Vagina (tissue), 2 donors: Measurements from ENCODE around the gene GPAT2. TPM values are rescaled to one million over a fixed set of nuclear protein-coding genes. Genes with fewer than 3 reads are reported as not detected.
"Not testable (repeated sequence)": the region's sequence is repeated elsewhere in the genome, so short reads cannot be mapped to it uniquely, and the experiment has no call there.

ENCODE experiments used
- DNase-seq, 2 donors: peaks; one replicate each; pipeline ENCODE4 v3.0.0-alpha.2; 2017; ENCODE audit errors: extremely low spot score in 2 of 2
- H3K27ac ChIP-seq: fragments of 200-600 bp; sonication (generic); one replicate; pipeline ENCODE4 v1.5.1; 2019
- H3K27me3 ChIP-seq: fragments of 200-600 bp; sonication (generic); one replicate; pipeline ENCODE4 v1.5.1; 2019
- H3K36me3 ChIP-seq, 2 donors: fragments of 200-600 bp; sonication (generic); one replicate each; pipeline ENCODE4 v1.5.1; 2017 to 2019
- H3K4me1 ChIP-seq: fragments of 200-600 bp; sonication (generic); one replicate; pipeline ENCODE4 v1.5.1; 2019
- H3K4me3 ChIP-seq, 2 donors: fragments of 200-600 bp; sonication (generic); 1 replicate in 1 of 2; 2 replicates in 1 of 2; pipeline ENCODE4 v1.5.1; 2016 to 2019
- H3K9me3 ChIP-seq: fragments of 200-600 bp; sonication (generic); one replicate; pipeline ENCODE4 v1.5.1; 2019
- CTCF ChIP-seq, 3 experiments: fragments of 450-650 bp in 2 of 3; fragments of 200-600 bp in 1 of 3; sonication (generic) in 1 of 3; IDR thresholded peaks; one replicate each; pipeline ENCODE4 v1.5.1; 2017 to 2019; ENCODE audit warnings: antibody characterized with exemption in 3 of 3, mild to moderate bottlenecking in 2 of 3, moderate library complexity in 2 of 3
- POLR2A ChIP-seq, 2 donors: fragments of 450-650 bp; IDR thresholded peaks; one replicate each; pipeline ENCODE4 v1.6.1; 2017; ENCODE audit warnings: antibody characterized with exemption in 2 of 2, mild to moderate bottlenecking in 2 of 2, moderate library complexity in 2 of 2
- POLR2AphosphoS5 ChIP-seq, 2 donors: sonication (generic); formaldehyde crosslinking; IDR thresholded peaks; one replicate each; pipeline ENCODE4 v1.9.0; 2017; ENCODE audit warnings: antibody characterized with exemption in 2 of 2, mild to moderate bottlenecking in 2 of 2, low read depth in 1 of 2; ENCODE audit not compliant: insufficient read depth in 1 of 2
- intact Hi-C: fragments of 100-400 bp; cut with DNase I; formaldehyde crosslinking; loops from one replicate; pipeline ENCODE4 v1.15.1; 2023
- total RNA-seq: library from RNA; depleted of rRNA; stranded (reverse); fragments of >200 nt; gene quantifications from one replicate; pipeline ENCODE4 v1.2.3, GENCODE V29; 2016

Gene GPAT2
- total RNA-seq, 1 donor from 2014 or later: 1.2 TPM

DNA sequence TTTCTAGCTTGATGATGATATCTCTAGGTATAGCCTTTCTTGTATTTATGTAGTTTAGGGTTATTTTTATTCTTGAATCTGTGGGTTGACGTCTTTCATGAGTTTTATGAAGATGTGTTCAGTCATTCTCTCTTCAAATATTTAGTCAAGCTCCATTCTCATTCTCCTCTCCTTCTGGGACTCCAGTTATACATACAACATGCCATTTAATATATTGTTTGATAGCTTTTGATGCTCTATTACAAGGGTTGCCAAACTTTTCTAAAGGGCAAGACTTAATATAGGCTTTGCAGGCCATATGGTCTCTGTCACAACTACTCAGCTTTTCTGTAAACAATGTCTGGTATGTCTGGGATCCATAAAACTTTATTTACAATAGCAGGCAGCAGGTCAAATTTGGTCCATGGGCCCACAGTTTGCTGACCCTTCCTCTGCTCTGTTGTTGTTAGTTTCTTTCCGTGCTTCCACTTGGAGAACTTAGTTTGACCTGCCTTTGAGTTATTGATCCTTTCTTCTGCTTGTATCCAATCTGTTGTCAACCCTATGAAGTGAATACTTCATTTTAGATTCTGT lies 40.6 kb upstream of the GPAT2 start:
- peaks cover 4% of the 10 kb centered on the region for H3K9me3 ChIP-seq
- H3K4me1 ChIP-seq: no peaks in the 10 kb centered on the region
- H3K27ac ChIP-seq: no peak overlapping the region
- no peak for TF ChIP-seq POLR2AphosphoS5 (IDR thresholded peaks at IDR 0.05; ENCODE audit: insufficient read depth in 1 of 2, low read depth in 1 of 2)
- no peak for TF ChIP-seq CTCF (IDR thresholded peaks at IDR 0.05)
- no peak for TF ChIP-seq POLR2A (IDR thresholded peaks at IDR 0.05)
- no peaks in the 10 kb centered on the region for H3K36me3 ChIP-seq
- H3K27me3 ChIP-seq: no peaks in the 10 kb centered on the region
- DNase-seq: no peak
- intact Hi-C loops: no loop called here
- H3K4me3 ChIP-seq: no peak overlapping the region

- no peak for TF ChIP-seq POLR2A (IDR thresholded peaks at IDR 0.05)
- no peak for TF ChIP-seq POLR2AphosphoS5 (IDR thresholded peaks at IDR 0.05; ENCODE audit: insufficient read depth in 1 of 2, low read depth in 1 of 2)
- no peak for TF ChIP-seq CTCF (IDR thresholded peaks at IDR 0.05)
- no peaks in the 10 kb centered on the region for H3K36me3 ChIP-seq
- no peak overlapping the region for H3K4me3 ChIP-seq
- peaks cover 4% of the 10 kb centered on the region for H3K9me3 ChIP-seq
- no peaks in the 10 kb centered on the region for H3K27me3 ChIP-seq
- DNase-seq: peak in 1 of 2 donors; percentile 37
- H3K27ac ChIP-seq: no peak overlapping the region
- no peaks in the 10 kb centered on the region for H3K4me1 ChIP-seq
- intact Hi-C loops: no loop called here
These were observed 39.4 kb upstream of the GPAT2 start for GRCh38 chr2:96074156-96074555.

- intact Hi-C loops: no loop called here
- Histone ChIP-seq H3K4me1 (no peaks in the 10 kb centered on the region), H3K4me3 (no peak overlapping the region), H3K27ac (no peak overlapping the region), H3K36me3 (no peaks in the 10 kb centered on the region), H3K27me3 (no peaks in the 10 kb centered on the region), H3K9me3 (peaks cover 4% of the 10 kb centered on the region)
- DNase-seq: peak in 1 of 2 donors; percentile 77
- TF ChIP-seq POLR2AphosphoS5 (IDR thresholded peaks at IDR 0.05; ENCODE audit: insufficient read depth in 1 of 2, low read depth in 1 of 2) (no peak), CTCF (IDR thresholded peaks at IDR 0.05) (no peak), POLR2A (IDR thresholded peaks at IDR 0.05) (no peak)
These were observed 38.6 kb upstream of the GPAT2 start for GRCh38 chr2:96073170-96073775.

- no peak overlapping the region for H3K27ac ChIP-seq
- DNase-seq: peak in 1 of 2 donors; percentile 81
These were observed 38.0 kb upstream of the GPAT2 start for GRCh38 chr2:96072746-96073145.

DNA sequence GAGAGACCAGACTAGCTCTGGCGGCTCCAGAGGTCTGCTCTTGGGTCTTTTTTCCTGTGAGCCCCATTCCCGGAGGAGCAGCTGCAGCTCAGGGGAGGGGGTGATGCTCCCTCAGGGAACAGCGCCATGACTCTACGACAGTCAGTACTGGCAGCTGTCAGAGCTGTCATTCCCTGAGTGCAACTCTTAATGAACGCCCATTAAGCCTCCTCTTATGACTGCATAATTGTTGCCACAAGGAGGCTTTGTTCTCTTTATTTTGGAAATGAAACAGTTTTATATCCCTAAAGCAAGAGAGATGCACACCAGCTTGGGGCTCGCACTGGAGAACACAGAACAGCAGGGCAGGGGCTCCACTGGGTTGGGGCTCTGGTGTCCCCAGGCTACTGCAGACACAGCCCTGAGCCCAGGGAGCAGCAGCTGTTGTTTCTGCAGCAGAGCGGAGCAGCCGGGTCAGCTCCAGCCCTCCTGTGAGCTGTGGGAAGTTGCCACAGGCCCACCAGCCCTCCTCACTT lies 37.3 kb upstream of the GPAT2 start:
- H3K27ac ChIP-seq, DNase-seq, intact Hi-C loops, H3K4me1 ChIP-seq, H3K4me3 ChIP-seq, H3K9me3 ChIP-seq, H3K27me3 ChIP-seq, H3K36me3 ChIP-seq: not testable (repeated sequence)

More at GRCh38 chr2:96072746-96073145, 38.0 kb upstream of the GPAT2 start:
- no peaks in the 10 kb centered on the region for H3K36me3 ChIP-seq
- no peak overlapping the region for H3K4me3 ChIP-seq
- no peaks in the 10 kb centered on the region for H3K27me3 ChIP-seq
- TF ChIP-seq POLR2AphosphoS5 (IDR thresholded peaks at IDR 0.05; ENCODE audit: insufficient read depth in 1 of 2, low read depth in 1 of 2) (no peak), CTCF (IDR thresholded peaks at IDR 0.05) (no peak), POLR2A (IDR thresholded peaks at IDR 0.05) (no peak)
- intact Hi-C loops: no loop called here
- H3K4me1 ChIP-seq: no peaks in the 10 kb centered on the region
- H3K9me3 ChIP-seq: peaks cover 4% of the 10 kb centered on the region

DNA sequence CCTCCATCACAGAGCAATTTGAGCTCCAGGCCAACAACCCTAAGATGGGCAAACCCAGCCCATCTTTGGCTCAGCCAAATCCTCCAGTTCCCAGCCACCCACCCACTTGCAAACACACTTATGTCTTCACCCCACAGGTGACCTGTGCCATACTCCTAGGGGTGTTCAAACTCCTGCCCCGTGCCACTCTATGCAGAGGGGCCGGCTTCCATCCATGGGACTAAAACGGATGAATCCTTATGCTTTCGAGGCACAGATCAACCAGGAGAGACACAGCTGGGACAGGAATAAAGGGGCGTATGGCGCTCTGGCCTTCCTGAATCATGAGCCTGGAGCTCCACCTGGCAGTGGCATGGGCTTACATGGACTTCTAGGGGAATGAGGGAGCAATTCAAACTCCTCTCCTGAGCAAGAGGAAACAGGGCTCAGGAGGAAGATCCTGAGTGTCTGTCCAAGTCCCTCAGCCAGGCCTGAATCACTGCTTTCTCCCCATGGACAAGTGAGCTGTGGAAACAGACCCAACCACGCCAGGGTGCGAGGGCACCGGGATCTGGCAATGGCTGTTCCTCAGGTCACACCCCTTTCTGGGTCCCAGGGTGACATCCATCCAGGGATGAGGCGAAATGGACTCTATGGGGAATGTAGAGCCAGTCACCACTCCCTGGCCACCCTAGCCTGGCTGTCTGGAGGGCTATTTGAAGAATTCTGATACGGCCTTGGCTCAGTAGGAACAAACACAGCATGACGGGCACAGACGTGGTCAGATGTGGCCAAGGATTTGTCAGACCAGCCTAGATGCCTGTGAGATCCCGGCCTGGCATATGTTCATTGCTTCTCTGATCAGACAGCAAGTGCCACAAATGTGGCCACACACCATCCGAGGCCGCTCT lies 36.6 kb upstream of the GPAT2 start:
- H3K27ac ChIP-seq, H3K36me3 ChIP-seq, H3K4me1 ChIP-seq, H3K27me3 ChIP-seq, H3K4me3 ChIP-seq, intact Hi-C loops, H3K9me3 ChIP-seq: not testable (repeated sequence)
- DNase-seq: peak in 1 of 2 donors; percentile 47

DNA sequence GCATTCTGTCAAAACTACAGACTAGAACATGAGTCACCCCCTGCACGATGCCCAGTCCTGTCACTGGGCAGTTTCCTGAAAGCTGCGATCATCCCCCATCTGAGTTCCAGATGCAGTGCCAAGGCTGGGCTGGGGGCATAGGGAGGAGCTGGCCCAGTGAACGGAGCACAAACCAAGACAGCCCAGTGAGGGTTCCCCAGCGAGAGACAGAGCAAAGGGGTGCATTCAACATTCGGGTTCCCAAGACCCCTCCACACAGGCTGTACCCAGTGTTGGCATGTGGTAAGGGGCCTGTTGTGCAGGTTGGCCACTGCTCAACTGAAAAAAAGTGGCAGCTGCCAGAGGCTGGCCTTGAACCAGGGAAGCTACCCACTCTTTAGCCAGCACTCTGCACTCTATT lies 35.6 kb upstream of the GPAT2 start:
- H3K4me3 ChIP-seq, H3K27me3 ChIP-seq, H3K4me1 ChIP-seq, H3K27ac ChIP-seq, intact Hi-C loops, H3K9me3 ChIP-seq, H3K36me3 ChIP-seq: not testable (repeated sequence)
- DNase-seq: peak in 1 of 2 donors; percentile 79

GRCh38 chr2:96069878-96070277 lies 35.2 kb upstream of the GPAT2 start:
- H3K27me3 ChIP-seq, H3K9me3 ChIP-seq, H3K27ac ChIP-seq, H3K4me1 ChIP-seq, H3K4me3 ChIP-seq, intact Hi-C loops, H3K36me3 ChIP-seq, DNase-seq: not testable (repeated sequence)
